Measurements from ENCODE around the gene ART3.

Gene ART3

DNA sequence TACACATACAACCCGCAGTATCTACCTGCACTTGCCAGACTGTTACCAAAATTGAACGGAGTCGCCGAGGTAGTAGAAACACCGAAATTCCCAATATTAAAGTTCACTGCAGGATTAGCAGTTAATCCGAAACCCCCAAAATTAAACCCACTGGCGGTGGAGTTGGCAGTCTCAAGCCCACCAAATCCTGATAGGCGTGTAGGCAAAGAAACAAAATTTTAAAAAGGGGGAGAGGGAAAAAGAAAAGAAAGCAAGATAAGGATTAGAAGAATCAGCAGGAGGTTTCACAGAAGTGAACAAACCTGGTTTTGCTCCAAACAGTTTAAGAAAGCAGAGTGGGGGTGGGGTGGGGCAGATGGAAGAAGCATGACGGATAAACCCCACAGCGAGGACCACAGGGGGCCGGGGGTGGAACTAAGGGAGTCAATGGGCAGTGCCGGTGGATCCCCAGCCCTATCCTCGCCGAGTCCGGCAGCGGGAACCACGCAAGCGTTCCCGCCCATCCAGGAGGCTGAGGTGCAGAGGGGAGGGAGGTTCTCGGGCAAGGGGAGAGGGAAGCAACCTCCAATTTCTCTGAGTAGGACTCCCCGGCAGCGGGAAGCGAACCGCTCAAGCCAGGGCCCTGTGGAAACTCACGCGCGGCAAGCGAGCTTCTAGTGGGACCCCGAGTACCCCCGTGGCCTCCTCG is 73.1 kb downstream of the ART3 start:
- peak overlapping the region; percentile 66 for H3K4me3 ChIP-seq (replicated peaks; ENCODE audit: low read depth, low read length)
- TF ChIP-seq, protein P1, sequence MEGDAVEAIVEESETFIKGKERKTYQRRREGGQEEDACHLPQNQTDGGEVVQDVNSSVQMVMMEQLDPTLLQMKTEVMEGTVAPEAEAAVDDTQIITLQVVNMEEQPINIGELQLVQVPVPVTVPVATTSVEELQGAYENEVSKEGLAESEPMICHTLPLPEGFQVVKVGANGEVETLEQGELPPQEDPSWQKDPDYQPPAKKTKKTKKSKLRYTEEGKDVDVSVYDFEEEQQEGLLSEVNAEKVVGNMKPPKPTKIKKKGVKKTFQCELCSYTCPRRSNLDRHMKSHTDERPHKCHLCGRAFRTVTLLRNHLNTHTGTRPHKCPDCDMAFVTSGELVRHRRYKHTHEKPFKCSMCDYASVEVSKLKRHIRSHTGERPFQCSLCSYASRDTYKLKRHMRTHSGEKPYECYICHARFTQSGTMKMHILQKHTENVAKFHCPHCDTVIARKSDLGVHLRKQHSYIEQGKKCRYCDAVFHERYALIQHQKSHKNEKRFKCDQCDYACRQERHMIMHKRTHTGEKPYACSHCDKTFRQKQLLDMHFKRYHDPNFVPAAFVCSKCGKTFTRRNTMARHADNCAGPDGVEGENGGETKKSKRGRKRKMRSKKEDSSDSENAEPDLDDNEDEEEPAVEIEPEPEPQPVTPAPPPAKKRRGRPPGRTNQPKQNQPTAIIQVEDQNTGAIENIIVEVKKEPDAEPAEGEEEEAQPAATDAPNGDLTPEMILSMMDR (IDR thresholded peaks at IDR 0.05; ENCODE audit: low read depth, low read length, missing control alignments) = no peak
- peak; percentile 38 for DNase-seq (ENCODE audit: extremely low read depth, low read depth)

DNA sequence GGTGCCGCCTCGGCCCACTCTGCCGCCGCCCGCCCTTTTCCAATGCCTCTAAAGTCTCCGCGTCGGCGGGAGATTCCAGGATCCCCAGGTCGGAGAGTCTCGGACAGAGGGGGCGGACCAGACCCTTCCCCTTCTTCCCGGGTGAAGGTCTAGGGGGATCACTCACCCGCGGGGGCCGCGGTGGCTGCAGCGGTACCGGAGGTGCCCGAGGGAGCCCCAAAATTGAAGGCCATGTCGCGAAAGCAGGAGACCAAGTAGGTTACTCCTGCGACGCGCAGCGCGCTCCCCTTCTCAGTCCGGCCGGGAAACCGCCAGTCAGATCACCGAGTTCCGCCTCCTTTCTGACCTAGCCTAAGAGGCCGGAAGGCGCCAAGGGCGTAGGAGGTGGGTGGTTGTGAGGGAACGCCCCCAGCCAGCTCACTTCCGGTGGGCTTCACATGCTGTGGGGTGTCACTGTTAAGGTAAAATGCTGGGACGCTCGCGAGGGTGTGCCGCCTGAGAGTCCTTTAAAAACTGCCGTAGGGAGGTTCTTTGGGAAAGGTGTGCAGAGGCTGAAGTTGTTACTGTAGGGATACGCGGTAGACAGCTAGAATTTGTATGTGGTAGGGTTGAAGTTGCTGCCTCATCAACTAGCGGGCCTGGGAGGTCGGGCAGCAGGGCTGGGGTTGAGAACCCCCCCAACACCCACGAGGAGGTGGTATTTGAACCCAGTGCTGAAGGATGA is 73.8 kb downstream of the ART3 start, which contains the start of gene NUP54:
TSS of gene NUP54 (minus strand) at position 256 of the 724 bp plus-strand sequence. CDS start at position 233, 23 bp downstream.
- DNase-seq (ENCODE audit: extremely low read depth, low read depth) = peak; percentile 83
- TF ChIP-seq, protein P1 (IDR thresholded peaks at IDR 0.05; ENCODE audit: low read depth, low read length, missing control alignments) = no peak
- peak within 1 kb of the TSS; percentile 66 for H3K4me3 ChIP-seq (replicated peaks; ENCODE audit: low read depth, low read length)

DNA sequence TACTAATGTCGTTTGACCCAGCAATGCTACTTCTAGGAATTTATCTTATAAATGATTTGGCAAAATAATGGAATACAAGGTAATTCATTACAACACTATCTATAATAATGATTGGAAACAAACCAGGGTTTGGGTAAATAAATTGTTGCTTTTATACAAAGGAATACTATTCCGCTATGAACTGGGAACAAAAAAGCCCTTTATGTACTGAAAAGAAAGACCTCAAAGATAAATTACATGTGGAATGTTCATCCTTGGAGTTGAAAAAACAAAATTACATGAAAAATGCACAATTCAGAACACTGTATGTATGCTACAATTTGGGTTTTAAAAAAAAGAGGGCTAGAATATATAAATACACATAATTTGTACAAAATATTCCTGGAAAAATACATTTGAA is 78.8 kb downstream of the ART3 start:
- TF ChIP-seq, protein P1 (IDR thresholded peaks at IDR 0.05; ENCODE audit: low read depth, low read length, missing control alignments) = no peak
- H3K4me3 ChIP-seq (replicated peaks; ENCODE audit: low read depth, low read length) = no peak overlapping the region

DNA sequence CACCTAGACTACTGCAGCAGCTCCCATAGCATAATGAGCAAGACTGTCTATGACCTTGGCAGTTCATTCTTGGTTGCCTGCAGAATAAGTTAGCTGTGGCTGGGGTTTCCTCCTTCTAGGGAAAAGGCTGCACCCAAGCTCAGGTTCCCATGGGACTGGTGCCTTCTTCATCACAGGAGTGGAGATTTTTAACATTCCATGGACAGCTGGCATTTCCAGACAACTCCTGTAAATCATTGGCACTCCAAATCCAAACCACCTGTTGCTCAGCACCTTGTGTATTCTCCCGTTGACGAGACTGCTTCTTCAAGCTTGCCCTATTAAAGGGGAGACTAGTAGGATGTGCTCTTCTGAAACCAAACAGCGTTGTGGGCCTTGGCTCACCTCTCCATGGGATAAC is 81.5 kb downstream of the ART3 start:
- DNase-seq (ENCODE audit: extremely low read depth, low read depth) = no peak
- TF ChIP-seq, protein P1 (IDR thresholded peaks at IDR 0.05; ENCODE audit: low read depth, low read length, missing control alignments) = no peak
- no peak overlapping the region for H3K4me3 ChIP-seq (replicated peaks; ENCODE audit: low read depth, low read length)

More for the DNA sequence above, 78.8 kb downstream of the ART3 start:
- DNase-seq (ENCODE audit: extremely low read depth, low read depth) = no peak

DNA sequence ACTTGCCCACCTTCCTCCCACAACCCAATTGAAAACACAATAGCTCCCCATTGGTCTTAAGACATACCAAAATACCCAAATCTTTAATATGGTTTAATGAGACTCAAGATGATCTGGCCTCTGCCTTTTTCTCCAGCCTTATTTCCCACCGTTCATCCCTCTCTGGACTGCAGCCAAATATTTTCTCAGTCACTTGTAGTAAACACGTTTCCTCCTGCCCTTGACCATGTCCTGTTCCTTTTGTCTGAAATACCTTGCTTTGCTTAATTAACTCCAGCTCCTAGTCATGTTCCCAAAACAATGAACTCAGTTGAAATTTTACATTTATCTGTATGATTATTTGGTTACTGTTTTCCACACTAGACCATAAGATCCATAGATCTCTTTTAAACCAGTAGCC is 82.1 kb downstream of the ART3 start:
- TF ChIP-seq, protein P1 (IDR thresholded peaks at IDR 0.05; ENCODE audit: low read depth, low read length, missing control alignments) = no peak
- no peak for DNase-seq (ENCODE audit: extremely low read depth, low read depth)
- H3K4me3 ChIP-seq (replicated peaks; ENCODE audit: low read depth, low read length) = no peak overlapping the region

DNA sequence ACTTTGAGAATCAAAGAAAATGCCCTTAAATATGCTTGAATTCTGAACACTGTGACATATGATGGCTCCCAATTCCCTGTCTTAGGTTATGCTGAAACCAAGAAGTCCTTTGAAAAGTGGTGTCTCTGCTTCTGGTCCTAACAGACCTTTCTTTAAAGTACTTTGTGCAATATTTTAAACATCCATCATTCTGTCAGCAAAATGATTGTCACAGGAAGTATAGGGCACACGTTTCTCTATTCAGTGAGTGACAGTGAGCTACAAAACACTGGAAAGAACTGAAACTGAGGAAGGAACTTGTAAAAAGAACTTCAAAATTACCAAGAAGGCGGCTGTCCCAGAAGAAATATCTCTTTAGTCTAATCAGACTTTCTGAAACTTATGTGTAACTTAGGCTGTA is 85.8 kb downstream of the ART3 start:
- DNase-seq (ENCODE audit: extremely low read depth, low read depth) = no peak
- TF ChIP-seq, protein P1 (IDR thresholded peaks at IDR 0.05; ENCODE audit: low read depth, low read length, missing control alignments) = no peak

More for the DNA sequence above, 85.8 kb downstream of the ART3 start:
- no peak overlapping the region for H3K4me3 ChIP-seq (replicated peaks; ENCODE audit: low read depth, low read length)

Measured in HFF-Myc (cell line).